Activated T-cell treated with anti-CD3 and anti-CD28 coated beads, Interleukin-2, amount 50 U/mL, for 4 hours (primary cell): Measurements from ENCODE around the gene VPS4A. TPM values are rescaled to one million over a fixed set of nuclear protein-coding genes. Genes with fewer than 3 reads are reported as not detected.
"Not testable (repeated sequence)": the region's sequence is repeated elsewhere in the genome, so short reads cannot be mapped to it uniquely, and the experiment has no call there.

ENCODE experiments used
- ATAC-seq, 2 donors: fragments of 200-7000 bp; cut with Tn5 transposase; one replicate each; pipeline ENCODE4 v1.10.0; 2021
- DNase-seq: peaks from one replicate; pipeline ENCODE4 v3.0.0-alpha.2; 2020
- H3K27me3 Mint-ChIP-seq: one replicate; pipeline ENCODE4 v1.8.0; 2021; ENCODE audit warnings: low read depth, mixed read lengths
- H3K36me3 Mint-ChIP-seq: one replicate; pipeline ENCODE4 v1.8.0; 2022; ENCODE audit warnings: mixed read lengths; ENCODE audit not compliant: insufficient read depth
- H3K4me1 Mint-ChIP-seq: one replicate; pipeline ENCODE4 v1.8.0; 2021; ENCODE audit warnings: low read depth, mixed read lengths
- H3K4me3 Mint-ChIP-seq: one replicate; pipeline ENCODE4 v1.8.0; 2021; ENCODE audit warnings: mild to moderate bottlenecking, moderate library complexity, mixed read lengths
- H3K9me3 Mint-ChIP-seq: one replicate; pipeline ENCODE4 v1.8.0; 2021; ENCODE audit warnings: mixed read lengths
- total RNA-seq, 3 donors: library from RNA; stranded (reverse); gene quantifications; one replicate each; pipeline ENCODE4 v1.2.1, GENCODE V29; 2021

The VPS4A gene
- total RNA-seq, 3 donors from 2014 or later = 41.5 to 45.8 (median 44.1) TPM

DNA sequence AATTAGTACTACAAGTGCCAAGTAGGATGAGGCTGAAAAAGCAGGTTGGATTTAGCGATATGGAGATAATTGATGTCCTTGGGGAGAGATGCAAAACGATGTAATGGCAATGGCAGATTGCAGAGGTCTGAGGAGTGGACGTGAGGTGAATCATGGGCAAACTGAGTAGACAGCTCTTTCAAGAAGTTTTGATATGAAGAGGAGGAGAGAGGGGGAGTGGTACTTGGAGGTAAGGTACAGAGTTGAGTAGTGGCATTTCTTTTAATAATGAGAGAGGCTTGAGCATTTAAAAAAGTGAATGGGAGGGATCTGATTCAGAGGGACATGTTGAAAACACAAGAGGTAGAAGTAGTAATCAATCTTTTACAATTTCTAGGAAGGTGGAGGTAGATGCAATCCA lies 17.7 kb upstream of the VPS4A start:
- ATAC-seq (no peak), DNase-seq (no peak)
- no peak overlapping the region for H3K4me3 Mint-ChIP-seq
- H3K9me3 Mint-ChIP-seq = no peaks in the 10 kb centered on the region
- H3K36me3 Mint-ChIP-seq = peaks cover 2% of the 10 kb centered on the region
- H3K27me3 Mint-ChIP-seq = no peaks in the 10 kb centered on the region
- H3K4me1 Mint-ChIP-seq = no peaks in the 10 kb centered on the region

DNA sequence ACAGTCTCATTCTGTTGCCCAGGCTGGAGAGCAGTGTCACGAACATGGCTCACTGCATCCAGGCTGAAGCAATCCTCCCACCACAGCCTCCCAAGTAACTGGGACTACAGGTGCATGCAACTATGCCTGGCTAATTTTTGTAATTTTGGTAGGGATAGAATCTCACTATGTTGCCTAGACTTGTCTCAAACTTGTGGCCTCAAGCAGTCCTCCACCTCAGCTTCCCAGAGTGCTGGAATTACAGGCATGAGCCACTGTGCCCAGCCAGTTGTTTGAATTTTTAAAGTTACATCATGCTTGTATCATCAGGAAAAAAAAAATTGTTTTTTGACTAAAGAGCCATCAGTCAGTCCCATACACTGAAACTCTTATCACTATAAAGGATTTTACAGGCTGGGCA lies 17.1 kb upstream of the VPS4A start:
- no peak overlapping the region for H3K4me3 Mint-ChIP-seq
- peaks cover 2% of the 10 kb centered on the region for H3K36me3 Mint-ChIP-seq
- H3K4me1 Mint-ChIP-seq = no peaks in the 10 kb centered on the region
- ATAC-seq = no peak
- DNase-seq = no peak
- no peaks in the 10 kb centered on the region for H3K27me3 Mint-ChIP-seq
- H3K9me3 Mint-ChIP-seq = no peaks in the 10 kb centered on the region

DNA sequence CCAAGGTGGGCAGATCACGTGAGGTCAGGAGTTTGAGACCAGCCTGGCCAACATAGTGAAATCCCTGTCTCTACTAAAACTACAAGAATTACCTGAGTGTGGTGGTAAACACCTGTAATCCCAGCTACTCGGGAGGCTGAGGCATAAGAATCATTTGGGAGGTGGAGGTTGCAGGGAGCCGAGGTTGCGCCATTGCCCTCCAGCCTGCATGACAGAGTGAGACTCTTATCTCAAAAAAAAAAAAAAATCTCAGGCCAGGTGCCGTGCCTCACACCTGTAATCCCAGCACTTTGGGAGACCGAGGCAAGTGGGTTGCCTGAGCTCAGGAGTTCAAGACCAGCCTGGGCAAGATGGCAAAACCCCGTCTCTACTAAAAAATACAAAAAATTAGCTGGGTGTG lies 14.4 kb upstream of the VPS4A start:
- H3K36me3 Mint-ChIP-seq, DNase-seq, H3K4me1 Mint-ChIP-seq, H3K4me3 Mint-ChIP-seq, H3K9me3 Mint-ChIP-seq, H3K27me3 Mint-ChIP-seq, ATAC-seq: not testable (repeated sequence)

- H3K4me3 Mint-ChIP-seq = no peak overlapping the region
- no peaks in the 10 kb centered on the region for H3K9me3 Mint-ChIP-seq
- H3K4me1 Mint-ChIP-seq = no peaks in the 10 kb centered on the region
- no peaks in the 10 kb centered on the region for H3K27me3 Mint-ChIP-seq
- DNase-seq (no peak), ATAC-seq (no peak)
- peaks cover 11% of the 10 kb centered on the region for H3K36me3 Mint-ChIP-seq
Observed at GRCh38 chr16:69298261-69298660, 12.9 kb upstream of the VPS4A start.

DNA sequence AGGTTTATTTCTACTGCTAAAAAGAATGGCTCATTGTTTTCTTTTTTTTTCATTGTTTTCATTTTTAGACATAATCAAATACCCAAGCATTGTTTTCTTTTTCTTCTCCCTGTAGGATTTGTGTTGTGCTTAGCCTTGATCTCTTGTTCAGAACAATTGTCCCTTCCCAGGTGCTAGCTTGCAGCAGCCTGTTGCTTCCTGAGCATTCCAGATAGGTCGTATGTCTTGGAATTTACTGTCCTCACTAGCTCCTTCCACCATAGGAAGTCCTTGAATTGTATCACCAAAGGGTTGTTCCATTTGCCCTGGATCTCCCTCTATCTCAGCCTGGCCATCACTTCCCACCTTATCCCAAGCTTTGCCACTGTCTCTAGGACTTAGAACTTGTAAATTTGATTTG lies 10.0 kb upstream of the VPS4A start:
- ATAC-seq = no peak
- Mint-ChIP-seq H3K27me3 (no peaks in the 10 kb centered on the region), H3K4me1 (no peaks in the 10 kb centered on the region), H3K36me3 (peaks cover 12% of the 10 kb centered on the region), H3K9me3 (no peaks in the 10 kb centered on the region), H3K4me3 (no peak overlapping the region)
- no peak for DNase-seq

DNA sequence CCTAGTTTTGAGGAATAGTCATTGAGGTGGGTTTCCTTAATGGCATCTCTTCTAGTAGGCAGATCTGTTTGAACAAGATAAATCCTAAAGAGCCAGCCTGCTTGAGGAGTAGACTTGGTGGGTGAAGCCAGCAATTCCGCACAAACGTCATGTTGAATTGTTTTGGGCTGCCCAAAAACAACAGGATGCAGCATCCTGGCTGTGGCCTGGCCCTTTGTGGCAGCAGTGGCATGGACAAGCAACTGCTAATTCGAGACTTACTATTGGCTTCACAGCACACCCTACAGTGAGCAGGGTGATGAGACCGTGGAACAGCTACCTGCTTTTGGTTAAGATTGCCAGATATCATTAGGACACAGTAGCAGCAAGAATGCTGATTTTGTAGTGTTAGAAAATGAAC lies 9.3 kb upstream of the VPS4A start:
- no peak for DNase-seq
- Mint-ChIP-seq H3K27me3 (no peaks in the 10 kb centered on the region), H3K36me3 (peaks cover 12% of the 10 kb centered on the region), H3K4me1 (no peaks in the 10 kb centered on the region), H3K9me3 (no peaks in the 10 kb centered on the region), H3K4me3 (no peak overlapping the region)
- ATAC-seq = no peak

DNA sequence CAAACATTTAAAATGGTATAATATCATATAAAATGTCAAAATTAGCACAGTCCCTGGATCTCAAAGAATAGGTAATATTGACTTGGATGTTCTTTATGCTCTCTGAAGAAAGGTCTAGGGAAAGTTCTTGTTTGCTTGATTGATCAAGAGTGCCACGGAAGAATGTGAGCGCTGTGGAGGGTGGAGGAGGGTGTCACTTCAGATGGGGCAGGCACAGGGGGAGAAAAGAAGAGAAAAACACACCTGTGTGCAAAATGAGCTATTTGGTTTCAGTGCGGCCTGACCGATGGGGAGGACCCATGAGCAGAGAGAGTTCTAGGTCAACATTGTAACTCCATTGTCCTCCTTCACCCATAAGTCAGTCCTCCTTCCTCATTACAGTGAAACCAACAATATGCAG lies 8.8 kb upstream of the VPS4A start:
- Mint-ChIP-seq H3K9me3 (no peaks in the 10 kb centered on the region), H3K4me3 (no peak overlapping the region), H3K4me1 (no peaks in the 10 kb centered on the region), H3K27me3 (no peaks in the 10 kb centered on the region), H3K36me3 (peaks cover 12% of the 10 kb centered on the region)
- ATAC-seq (no peak), DNase-seq (no peak)

DNA sequence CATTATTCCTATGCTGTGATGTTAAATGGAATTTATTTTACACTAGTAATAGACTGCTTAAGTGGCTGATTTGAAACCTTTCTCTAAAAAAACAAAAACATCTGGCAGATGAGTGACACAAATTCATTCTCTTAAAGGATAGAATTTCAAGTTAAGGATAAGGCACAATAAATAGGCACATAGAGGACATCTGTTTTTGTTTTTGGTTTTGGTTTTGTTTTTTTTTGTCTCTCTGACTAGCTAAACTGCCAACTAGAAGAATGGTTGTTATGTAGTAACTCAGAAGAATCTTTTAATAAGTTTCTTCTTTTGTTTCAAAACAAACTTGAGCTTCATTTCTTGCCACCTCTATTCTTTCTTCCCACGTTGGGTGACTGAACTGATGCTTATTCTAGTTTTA lies 5.1 kb upstream of the VPS4A start:
- H3K4me3 Mint-ChIP-seq = no peak overlapping the region
- H3K27me3 Mint-ChIP-seq = no peaks in the 10 kb centered on the region
- ATAC-seq (no peak), DNase-seq (no peak)
- peaks cover 10% of the 10 kb centered on the region for H3K4me1 Mint-ChIP-seq
- H3K36me3 Mint-ChIP-seq = peaks cover 11% of the 10 kb centered on the region
- no peaks in the 10 kb centered on the region for H3K9me3 Mint-ChIP-seq

- peaks cover 14% of the 10 kb centered on the region for H3K4me1 Mint-ChIP-seq
- no peaks in the 10 kb centered on the region for H3K9me3 Mint-ChIP-seq
- ATAC-seq = no peak
- peaks cover 7% of the 10 kb centered on the region for H3K36me3 Mint-ChIP-seq
- H3K4me3 Mint-ChIP-seq = no peak overlapping the region
- no peak for DNase-seq
- no peaks in the 10 kb centered on the region for H3K27me3 Mint-ChIP-seq
Observed at GRCh38 chr16:69307091-69307490, 4.1 kb upstream of the VPS4A start.

DNA sequence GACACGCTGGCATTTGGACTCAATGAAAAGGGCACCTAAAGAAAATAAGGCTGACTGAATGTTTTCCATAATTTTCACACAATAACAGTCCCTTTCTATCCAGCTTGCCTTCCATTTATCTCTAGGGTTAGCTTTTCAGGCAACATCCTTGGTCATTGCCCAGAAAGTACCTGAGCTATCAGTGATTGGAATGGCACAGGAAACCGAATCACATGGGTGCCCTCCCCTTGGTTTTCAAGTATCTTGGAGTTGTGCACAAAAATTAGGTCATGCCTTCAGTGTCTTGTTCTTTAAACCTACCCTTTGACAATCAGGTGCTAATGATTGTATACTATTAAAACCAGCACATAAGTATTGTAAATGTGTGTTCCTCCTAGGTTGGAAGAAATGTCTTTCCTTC lies 3.3 kb upstream of the VPS4A start:
- DNase-seq = no peak
- H3K27me3 Mint-ChIP-seq = no peaks in the 10 kb centered on the region
- no peak overlapping the region for H3K4me3 Mint-ChIP-seq
- ATAC-seq = no peak
- H3K4me1 Mint-ChIP-seq = peaks cover 16% of the 10 kb centered on the region
- no peaks in the 10 kb centered on the region for H3K9me3 Mint-ChIP-seq
- H3K36me3 Mint-ChIP-seq = peaks cover 5% of the 10 kb centered on the region

DNA sequence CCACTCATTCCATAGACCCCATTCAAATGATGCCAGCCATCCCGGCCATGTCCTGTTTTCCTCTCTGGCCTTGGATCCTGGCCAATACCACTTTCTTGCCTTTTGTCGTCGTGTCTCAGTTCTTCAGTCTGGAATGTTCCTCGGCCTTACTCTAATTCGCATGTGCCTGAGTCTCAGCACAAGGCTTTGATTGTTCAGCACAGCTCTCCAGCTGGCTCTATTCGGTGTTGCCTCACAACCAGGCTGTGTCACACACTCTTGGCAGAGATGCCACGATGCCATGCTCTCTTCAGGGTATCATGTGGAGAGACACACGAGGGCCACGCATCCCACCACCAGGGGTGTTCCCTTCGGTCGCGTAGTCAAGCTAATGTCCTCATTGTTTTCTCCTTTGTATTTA lies 1.8 kb upstream of the VPS4A start:
- no peak overlapping the region for H3K4me3 Mint-ChIP-seq
- H3K36me3 Mint-ChIP-seq = peaks cover 4% of the 10 kb centered on the region
- no peaks in the 10 kb centered on the region for H3K27me3 Mint-ChIP-seq
- ATAC-seq (no peak), DNase-seq (no peak)
- H3K9me3 Mint-ChIP-seq = no peaks in the 10 kb centered on the region
- H3K4me1 Mint-ChIP-seq = peaks cover 29% of the 10 kb centered on the region

GRCh38 chr16:69311533-69312387 lies 610 bp downstream of the VPS4A start:
- Mint-ChIP-seq H3K27me3 (no peaks in the 10 kb centered on the region), H3K36me3 (peaks cover 9% of the 10 kb centered on the region), H3K4me1 (peaks cover 30% of the 10 kb centered on the region), H3K9me3 (no peaks in the 10 kb centered on the region), H3K4me3 (peak overlapping the region; percentile 100)
- peak; percentile 58 to 61 for ATAC-seq
- peak; percentile 20 for DNase-seq

DNA sequence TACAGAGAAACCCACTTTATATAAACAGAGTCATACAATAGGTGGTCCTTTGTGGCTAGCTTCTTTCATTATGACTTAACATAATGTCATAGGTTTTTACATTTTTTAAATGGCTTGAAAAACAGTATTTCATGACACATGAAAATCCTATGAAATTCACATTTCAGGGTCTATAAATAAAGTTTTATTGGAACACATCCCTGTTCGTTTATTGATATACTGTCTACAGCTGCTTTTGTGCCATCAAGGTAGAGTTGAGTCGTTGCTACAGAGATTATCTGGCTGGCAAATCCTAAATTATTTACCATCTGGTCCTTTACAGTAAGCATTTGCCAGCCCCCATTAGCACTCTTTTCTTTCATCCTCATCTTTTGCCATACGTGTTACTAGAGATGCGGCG lies 2.3 kb downstream of the VPS4A start:
- Mint-ChIP-seq H3K9me3 (no peaks in the 10 kb centered on the region), H3K36me3 (peaks cover 9% of the 10 kb centered on the region), H3K27me3 (no peaks in the 10 kb centered on the region), H3K4me1 (peaks cover 30% of the 10 kb centered on the region), H3K4me3 (peak overlapping the region; percentile 62)
- no peak for ATAC-seq
- DNase-seq = no peak

GRCh38 chr16:69314534-69314933 lies 3.4 kb downstream of the VPS4A start:
- Mint-ChIP-seq H3K4me3 (no peak overlapping the region), H3K4me1 (peaks cover 27% of the 10 kb centered on the region), H3K9me3 (no peaks in the 10 kb centered on the region), H3K36me3 (peaks cover 11% of the 10 kb centered on the region), H3K27me3 (no peaks in the 10 kb centered on the region)
- ATAC-seq (no peak), DNase-seq (no peak)

- no peak overlapping the region for H3K4me3 Mint-ChIP-seq
- H3K36me3 Mint-ChIP-seq = peaks cover 13% of the 10 kb centered on the region
- H3K9me3 Mint-ChIP-seq = no peaks in the 10 kb centered on the region
- ATAC-seq = no peak
- no peaks in the 10 kb centered on the region for H3K27me3 Mint-ChIP-seq
- peaks cover 22% of the 10 kb centered on the region for H3K4me1 Mint-ChIP-seq
- DNase-seq = no peak
Observed at GRCh38 chr16:69315486-69316311, 4.5 kb downstream of the VPS4A start.
